Measurements from ENCODE around the gene ADIG. TPM values are rescaled to one million over a fixed set of nuclear protein-coding genes. Genes with fewer than 3 reads are reported as not detected.

Gene ADIG
- total and polyA plus RNA-seq, 2 of the 13 experiments (the other 11 are each of a cell fraction or from before 2014, with no cell fraction given), result 0.15 TPM; not detected in 1

GRCh38 chr20:38604873-38605303 lies 23.9 kb downstream of the ADIG start (continued):
- TF ChIP-seq ARID4A (CRISPR knock-in tag; IDR thresholded peaks at IDR 0.05; ENCODE audit: borderline replicate concordance), result peak; percentile 55; the same call in 1 of the 2 replicates
- TF ChIP-seq SAP130 (CRISPR knock-in tag; IDR thresholded peaks at IDR 0.05; ENCODE audit: low read depth), result peak; percentile 92
- TF ChIP-seq ZNF644 (CRISPR knock-in tag; IDR thresholded peaks at IDR 0.05; ENCODE audit: low read depth), result peak; percentile 76; the same call in 1 of the 2 replicates
- no peak for TF ChIP-seq MTA3 (CRISPR knock-in tag; IDR thresholded peaks at IDR 0.05)
- no peak for TF ChIP-seq ZNF160 (CRISPR knock-in tag; IDR thresholded peaks at IDR 0.05)
- no peak for TF ChIP-seq ZNF512B (CRISPR knock-in tag; IDR thresholded peaks at IDR 0.05; ENCODE audit: borderline replicate concordance)
- TF ChIP-seq DNMT1 (CRISPR knock-in tag; IDR thresholded peaks at IDR 0.05), result no peak
- TF ChIP-seq ZNF629 (CRISPR knock-in tag; conservative IDR thresholded peaks at IDR 0.05), result peak; percentile 23; the same call in 1 of the 2 replicates
- no peak for TF ChIP-seq MAF1 (CRISPR knock-in tag; IDR thresholded peaks at IDR 0.05; ENCODE audit: borderline replicate concordance)
- TF ChIP-seq THAP11 (CRISPR knock-in tag; IDR thresholded peaks at IDR 0.05), result peak; percentile 70; the same call in 1 of the 2 replicates
- no peak for TF ChIP-seq ZNF10 (CRISPR knock-in tag; IDR thresholded peaks at IDR 0.05; ENCODE audit: borderline replicate concordance, low read depth)
- no peak for TF ChIP-seq PTBP1 (IDR thresholded peaks at IDR 0.05; ENCODE audit: low read depth, low read length, poor library complexity, severe bottlenecking)
- TF ChIP-seq SP140L (CRISPR knock-in tag; IDR thresholded peaks at IDR 0.05; ENCODE audit: borderline replicate concordance), result peak; percentile 78; the same call in 1 of the 2 replicates
- TF ChIP-seq ZNF740 (CRISPR knock-in tag; IDR thresholded peaks at IDR 0.05), result peak; percentile 99
- no peak for TF ChIP-seq RFX3 (CRISPR knock-in tag; IDR thresholded peaks at IDR 0.05)
- TF ChIP-seq ZNF350 (CRISPR knock-in tag; IDR thresholded peaks at IDR 0.05; ENCODE audit: borderline replicate concordance, low read depth), result peak; percentile 85
- TF ChIP-seq NFRKB (IDR thresholded peaks at IDR 0.05), result no peak
- no peak for TF ChIP-seq TAF1 (CRISPR knock-in tag; IDR thresholded peaks at IDR 0.05)

All from HepG2 (cell line).